Spleen (tissue), 7 donors: ENCODE measurements around the gene TFRC.

Source experiments
- POLR2A ChIP-seq, 3 donors: fragments of 450-650 bp; IDR thresholded peaks; one replicate each; pipeline ENCODE4 v1.5.1; 2017; ENCODE audit warnings: antibody characterized with exemption in 3 of 3, mild to moderate bottlenecking in 1 of 3
- POLR2AphosphoS5 ChIP-seq, 3 donors: sonication (generic); formaldehyde crosslinking; IDR thresholded peaks; one replicate each; pipeline ENCODE4 v1.5.1; 2017; ENCODE audit warnings: antibody characterized with exemption in 3 of 3
- TF ChIP-seq, protein P1 (sequence below), 11 experiments: fragments of 200-600 bp in 7 of 11; fragments of 450-650 bp in 4 of 11; sonication (generic) in 4 of 11; IDR thresholded peaks in 8 of 11; conservative IDR thresholded peaks in 3 of 11; 1 replicate in 7 of 11; 2 replicates in 4 of 11; pipeline versions ENCODE4 v1.4.0 to v1.8.0; 2016 to 2021; ENCODE audit warnings: antibody characterized with exemption in 11 of 11, inconsistent platforms in 4 of 11, mild to moderate bottlenecking in 1 of 11
- donor health status: DM: no; HTN: no; CAD: no; lungs with moderate emphysema.
- donor health status: DM: no; HTN: no; CAD: no.
- donor health status: DM: no; HTN: no; CAD: no.

DNA sequence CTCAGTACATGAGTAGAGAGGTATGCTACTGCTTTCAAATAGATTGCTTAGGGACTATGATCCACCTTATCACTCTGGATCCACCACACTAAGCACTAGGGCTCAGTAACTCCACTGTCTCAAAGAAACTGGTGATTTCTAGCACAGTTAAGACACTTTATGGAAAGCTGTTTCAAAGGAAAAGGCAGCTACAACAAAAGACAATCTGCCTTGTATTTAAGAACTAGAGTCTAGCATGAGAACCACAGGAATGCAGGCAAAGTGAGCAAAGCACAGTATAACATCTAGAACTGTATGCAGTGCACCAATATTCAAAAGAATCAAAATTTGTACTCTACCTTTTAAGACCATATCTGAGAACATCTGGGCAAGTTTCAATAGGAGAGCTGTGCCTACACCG, 17.9 kb downstream of the TFRC start:
- TF ChIP-seq, protein P1, sequence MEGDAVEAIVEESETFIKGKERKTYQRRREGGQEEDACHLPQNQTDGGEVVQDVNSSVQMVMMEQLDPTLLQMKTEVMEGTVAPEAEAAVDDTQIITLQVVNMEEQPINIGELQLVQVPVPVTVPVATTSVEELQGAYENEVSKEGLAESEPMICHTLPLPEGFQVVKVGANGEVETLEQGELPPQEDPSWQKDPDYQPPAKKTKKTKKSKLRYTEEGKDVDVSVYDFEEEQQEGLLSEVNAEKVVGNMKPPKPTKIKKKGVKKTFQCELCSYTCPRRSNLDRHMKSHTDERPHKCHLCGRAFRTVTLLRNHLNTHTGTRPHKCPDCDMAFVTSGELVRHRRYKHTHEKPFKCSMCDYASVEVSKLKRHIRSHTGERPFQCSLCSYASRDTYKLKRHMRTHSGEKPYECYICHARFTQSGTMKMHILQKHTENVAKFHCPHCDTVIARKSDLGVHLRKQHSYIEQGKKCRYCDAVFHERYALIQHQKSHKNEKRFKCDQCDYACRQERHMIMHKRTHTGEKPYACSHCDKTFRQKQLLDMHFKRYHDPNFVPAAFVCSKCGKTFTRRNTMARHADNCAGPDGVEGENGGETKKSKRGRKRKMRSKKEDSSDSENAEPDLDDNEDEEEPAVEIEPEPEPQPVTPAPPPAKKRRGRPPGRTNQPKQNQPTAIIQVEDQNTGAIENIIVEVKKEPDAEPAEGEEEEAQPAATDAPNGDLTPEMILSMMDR (IDR thresholded peaks at IDR 0.05 in 8 of 11, conservative IDR thresholded peaks at IDR 0.05 in 3 of 11) = no peak
- TF ChIP-seq POLR2AphosphoS5 (IDR thresholded peaks at IDR 0.05) (no peak), POLR2A (IDR thresholded peaks at IDR 0.05) (no peak)
